Inferior parietal cortex (tissue), 1 donor: ENCODE results near the gene ZNRF1.
A peak's percentile ranks its signal among the peaks of the same experiment; 100 is the strongest.
"Not testable (repeated sequence)": the region's sequence is repeated elsewhere in the genome, so short reads cannot be mapped to it uniquely, and the experiment has no call there.

ENCODE experiments used
- DNase-seq: peaks from one replicate; pipeline ENCODE4 v3.0.0-alpha.2; 2016; ENCODE audit errors: extremely low spot score

Gene ZNRF1

DNA sequence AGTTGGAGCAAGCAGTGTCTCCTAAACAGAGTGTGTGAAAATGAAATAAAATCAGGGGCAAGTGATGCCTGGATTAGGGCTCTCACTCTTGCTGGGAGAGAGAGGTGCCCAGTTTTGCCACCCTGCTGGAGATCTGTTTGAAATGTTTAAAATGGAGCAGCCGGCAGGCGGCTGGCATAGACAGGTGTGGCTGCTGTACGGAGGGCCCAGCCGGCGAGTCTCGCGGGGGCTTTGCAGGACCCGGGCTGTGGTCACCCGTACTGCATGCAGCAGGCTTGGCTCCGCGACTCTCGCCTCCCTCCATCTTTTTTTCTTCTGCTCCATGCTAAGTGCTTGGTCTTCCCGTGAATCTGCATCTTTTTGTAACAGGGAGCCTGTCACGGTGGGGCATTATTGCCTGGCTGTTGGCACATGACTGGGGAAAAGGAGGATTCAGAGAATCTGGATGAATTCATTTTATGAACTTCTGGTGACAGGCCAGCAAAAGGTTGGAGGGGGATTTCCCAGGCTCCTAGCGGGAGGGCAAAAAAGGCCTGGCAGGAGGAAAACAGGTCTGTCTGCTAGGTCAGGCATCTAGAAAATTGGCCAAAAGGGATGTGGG, 1.8 kb downstream of the ZNRF1 start:
- no peak for DNase-seq

- no peak for DNase-seq
Measured at GRCh38 chr16:75002474-75002873, 3.6 kb downstream of the ZNRF1 start.

DNA sequence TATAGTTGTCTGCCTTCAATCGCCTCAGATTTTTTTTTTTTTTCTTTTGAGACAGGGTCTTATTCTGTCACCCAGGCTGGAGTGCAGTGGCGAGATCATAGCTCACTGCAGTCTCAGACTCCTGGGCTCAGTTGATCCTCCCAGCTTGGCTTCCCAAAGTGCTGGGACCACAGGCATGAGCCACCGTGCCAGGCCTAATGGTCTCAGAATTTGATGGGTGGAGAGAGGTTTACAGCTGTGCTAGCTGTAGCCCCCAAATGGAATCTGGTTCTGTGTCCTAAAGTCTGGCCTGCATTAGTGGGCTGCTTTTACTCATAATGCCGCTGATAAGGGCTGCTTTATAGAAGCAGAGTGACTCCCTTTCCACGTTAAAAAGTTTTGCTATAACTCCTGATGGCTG, 5.1 kb downstream of the ZNRF1 start:
- DNase-seq = no peak

- no peak for DNase-seq
Measured at GRCh38 chr16:75004460-75004859, 5.6 kb downstream of the ZNRF1 start.

DNA sequence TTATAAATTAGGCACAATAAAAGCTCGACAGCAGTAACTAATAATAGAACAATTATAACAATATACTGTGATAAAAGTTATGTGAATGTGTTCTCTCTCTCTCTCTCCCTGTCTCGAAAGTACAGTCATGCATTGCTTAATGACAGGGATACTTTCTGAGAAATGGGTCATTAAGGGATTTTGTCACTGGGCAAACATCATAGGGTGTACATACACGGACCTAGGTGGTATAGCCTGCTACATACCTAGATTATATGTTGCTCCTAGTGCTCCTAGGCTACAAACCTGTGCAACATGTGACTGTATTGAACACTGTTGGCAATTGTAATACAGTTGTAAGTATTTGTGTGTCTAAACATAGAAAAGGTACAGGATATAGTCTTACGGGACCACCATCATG, 6.9 kb downstream of the ZNRF1 start:
- DNase-seq = no peak

GRCh38 chr16:75007443-75007842, 8.6 kb downstream of the ZNRF1 start:
- DNase-seq = no peak

- no peak for DNase-seq
Measured at GRCh38 chr16:75010427-75010826, 11.6 kb downstream of the ZNRF1 start.

DNA sequence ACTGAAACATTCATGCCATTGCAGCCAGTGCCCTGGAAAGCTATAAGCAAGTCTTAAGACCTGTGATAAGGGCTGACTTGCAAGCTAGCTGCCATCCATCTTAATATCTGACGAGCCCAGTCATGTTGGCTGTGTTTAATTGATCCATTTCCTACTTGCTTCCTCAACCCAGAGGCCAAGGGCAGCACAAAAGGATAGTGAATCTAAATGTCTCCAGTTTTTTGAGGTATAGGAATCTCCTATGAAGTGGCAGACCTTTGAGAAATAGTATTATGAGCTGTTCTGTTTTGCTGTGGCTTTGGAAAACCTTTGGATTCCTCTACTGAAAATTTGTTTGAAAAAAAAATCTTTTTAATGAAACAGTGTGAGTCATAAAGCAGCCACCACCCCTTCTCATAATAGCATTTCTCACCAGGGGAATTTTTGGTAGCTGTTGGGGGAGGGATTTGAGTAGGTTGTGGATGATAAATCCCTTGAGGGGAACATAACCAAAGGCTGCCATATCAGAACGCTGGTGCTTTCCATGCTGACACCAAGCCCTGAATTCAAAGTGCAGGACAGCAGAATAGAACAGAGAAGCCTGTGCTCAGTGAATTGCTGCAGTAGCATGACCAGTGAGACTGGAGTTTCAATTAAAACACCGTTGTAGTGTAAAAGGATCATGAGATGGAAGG, 12.9 kb downstream of the ZNRF1 start:
- DNase-seq = peak; percentile 60

GRCh38 chr16:75012380-75013081, 13.7 kb downstream of the ZNRF1 start:
- no peak for DNase-seq

DNA sequence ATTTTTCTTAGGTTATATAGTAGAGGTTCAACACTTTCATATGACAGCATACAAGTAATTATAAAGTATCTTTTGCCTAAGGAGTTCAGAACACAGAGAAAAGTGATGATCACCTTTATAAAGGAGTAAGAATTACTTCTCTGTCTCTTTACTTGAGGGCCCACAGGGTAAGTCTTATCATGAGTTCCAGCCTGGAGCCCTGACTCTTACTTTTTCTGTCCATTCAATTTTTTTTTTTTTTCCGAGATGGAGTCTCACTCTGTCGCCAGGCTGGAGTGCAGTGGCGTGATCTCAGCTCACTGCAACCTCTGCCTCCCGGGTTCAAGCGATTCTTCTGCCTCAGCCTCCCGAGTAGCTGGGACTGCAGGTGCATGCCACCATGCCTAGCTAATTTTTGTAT, 14.3 kb downstream of the ZNRF1 start:
- DNase-seq = not testable (repeated sequence)

- DNase-seq = no peak
Measured at GRCh38 chr16:75014318-75014717, 15.5 kb downstream of the ZNRF1 start.

DNA sequence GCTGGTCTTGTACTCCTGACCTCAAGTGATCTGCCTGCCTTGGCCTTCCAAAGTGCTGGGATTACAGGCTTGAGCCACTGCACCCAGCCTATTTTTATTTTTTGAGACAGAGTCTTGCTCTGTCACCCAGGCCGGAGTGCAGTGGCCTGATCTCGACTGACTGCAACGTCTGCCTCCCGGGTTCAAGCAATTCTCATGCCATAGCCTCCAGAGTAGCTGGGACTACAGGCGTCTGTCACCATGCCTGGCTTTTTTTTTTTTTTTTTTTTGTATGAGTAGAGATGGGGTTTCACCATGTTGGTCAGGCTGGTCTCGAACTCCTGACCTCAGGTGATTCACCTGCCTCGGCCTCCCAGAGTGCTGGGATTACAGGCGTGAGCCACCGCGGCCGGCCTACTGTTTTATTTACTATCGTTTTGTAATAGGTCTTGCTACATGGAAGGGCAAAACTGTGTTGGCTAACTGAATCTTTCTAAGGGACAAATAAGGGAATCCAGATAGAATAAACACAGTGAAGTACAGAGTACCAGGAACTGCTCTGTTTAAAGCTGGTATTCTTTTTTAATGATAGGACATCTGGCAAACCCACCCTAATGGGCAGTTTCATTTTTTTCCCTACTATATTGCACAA, 17.7 kb downstream of the ZNRF1 start:
- not testable (repeated sequence) for DNase-seq

DNA sequence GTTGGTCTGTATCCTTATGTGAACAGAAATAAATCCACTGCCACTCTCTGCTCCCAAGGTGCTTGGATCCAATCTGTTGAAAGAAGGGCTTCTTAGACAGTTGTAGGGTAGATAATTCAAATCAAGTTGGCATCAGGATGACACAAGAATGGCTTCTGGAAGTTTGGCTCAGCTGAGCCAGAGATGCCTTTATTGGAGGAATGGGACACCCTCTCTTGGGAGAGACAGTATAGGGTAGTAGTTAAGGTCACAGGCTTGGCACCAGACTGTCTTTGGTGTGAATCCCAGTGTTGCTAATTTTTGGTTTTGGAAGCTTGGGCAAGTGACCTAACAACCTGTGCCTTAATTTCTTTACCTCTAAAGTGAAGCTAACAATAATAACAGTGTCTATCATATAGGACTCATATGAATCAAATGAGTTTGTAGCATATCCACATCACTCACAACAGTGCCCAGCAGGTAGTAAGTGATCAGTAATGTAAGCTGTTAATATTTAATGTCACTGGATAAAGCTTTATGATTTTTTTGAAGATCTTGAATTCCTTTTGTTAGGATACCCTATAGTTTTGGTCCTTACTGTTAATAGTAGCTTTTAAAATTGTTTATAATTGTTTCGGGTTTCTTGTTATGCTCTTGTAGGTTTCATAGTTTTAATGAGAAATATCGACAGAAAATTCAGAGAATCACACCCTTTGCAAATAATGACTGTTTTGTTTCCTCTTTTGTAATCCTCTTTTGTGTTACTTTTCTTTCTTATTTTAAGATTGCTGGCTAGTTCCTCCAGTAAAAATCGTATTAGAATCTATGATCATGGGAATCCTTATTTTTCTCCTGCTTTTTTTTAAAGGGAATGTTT, 19.1 kb downstream of the ZNRF1 start:
- DNase-seq = no peak

GRCh38 chr16:75019007-75019406, 20.2 kb downstream of the ZNRF1 start:
- DNase-seq = no peak

DNA sequence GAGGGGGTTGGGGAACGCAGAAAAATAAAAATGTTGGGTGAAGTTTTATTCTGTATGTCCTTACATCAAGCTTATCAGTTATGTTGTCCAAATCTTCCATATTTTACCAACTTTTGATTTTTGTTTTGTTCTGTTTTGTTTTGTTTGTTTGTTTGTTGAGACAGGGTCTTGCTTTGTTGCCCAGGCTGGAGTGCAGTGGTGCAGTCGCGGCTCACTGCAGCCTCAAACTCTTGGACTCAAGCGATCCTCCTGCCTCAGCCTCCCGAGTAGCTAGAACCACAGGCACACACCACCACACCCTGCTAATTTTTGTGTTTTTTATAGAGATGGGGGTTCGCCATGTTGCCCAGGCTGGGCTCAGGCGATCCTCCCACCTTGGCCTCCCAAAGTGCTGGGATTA, 20.8 kb downstream of the ZNRF1 start:
- DNase-seq = no peak

GRCh38 chr16:75021410-75021809, 22.6 kb downstream of the ZNRF1 start:
- DNase-seq = no peak

- DNase-seq = no peak
Measured at GRCh38 chr16:75022567-75022966, 23.7 kb downstream of the ZNRF1 start.

- DNase-seq = no peak
Measured at GRCh38 chr16:75023009-75023408, 24.2 kb downstream of the ZNRF1 start.

- DNase-seq = no peak
Measured at GRCh38 chr16:75024182-75024581, 25.4 kb downstream of the ZNRF1 start.

DNA sequence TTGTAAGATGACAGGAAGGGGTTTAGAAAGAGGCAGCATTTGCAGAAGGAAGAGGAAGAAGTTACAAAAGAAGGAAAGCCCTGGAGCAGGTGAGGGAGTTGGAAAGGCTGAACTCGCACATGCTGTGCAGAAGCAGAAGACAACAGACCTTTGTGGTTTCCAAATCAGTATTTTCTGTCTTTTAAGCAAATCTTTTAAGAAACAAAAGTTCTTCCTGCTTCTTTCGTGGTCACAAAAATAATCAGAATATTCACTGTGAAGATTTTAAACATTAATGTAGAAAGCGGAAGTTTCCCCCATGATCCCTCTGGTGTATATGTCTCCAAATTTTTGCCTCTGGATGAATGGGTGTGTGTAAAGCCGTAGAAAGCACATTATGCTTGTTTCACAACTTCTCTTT, 25.8 kb downstream of the ZNRF1 start:
- DNase-seq = no peak

DNA sequence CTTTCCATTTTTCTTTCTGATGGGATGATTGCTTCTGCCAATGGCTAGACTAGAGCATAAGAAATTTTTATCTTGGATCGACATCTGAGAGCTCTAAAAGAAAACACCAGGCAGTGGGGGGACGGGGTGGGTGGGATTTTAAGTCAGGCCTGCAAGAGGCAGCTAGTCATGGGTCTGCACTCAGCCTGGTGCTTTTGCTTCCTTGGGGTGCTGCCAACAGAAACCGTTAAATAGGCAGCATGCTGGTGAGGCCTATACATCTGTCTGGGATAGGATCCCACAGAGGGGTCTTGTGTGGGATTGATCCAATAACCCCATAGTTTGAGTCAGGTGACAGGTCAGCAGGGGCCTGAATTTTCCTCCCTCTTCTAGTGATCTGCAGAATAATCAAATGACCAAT, 26.9 kb downstream of the ZNRF1 start:
- DNase-seq = no peak
